ENCODE measurements around the gene MAPK6. TPM values are rescaled to one million over a fixed set of nuclear protein-coding genes. Genes with fewer than 3 reads are reported as not detected.
A peak's percentile ranks its signal among the peaks of the same experiment; 100 is the strongest.
"Not testable (repeated sequence)": the region's sequence is repeated elsewhere in the genome, so short reads cannot be mapped to it uniquely, and the experiment has no call there.

MAPK6 gene
- total and polyA plus RNA-seq, 4 donors, result 5.6 to 27.1 (median 16.9) TPM

DNA sequence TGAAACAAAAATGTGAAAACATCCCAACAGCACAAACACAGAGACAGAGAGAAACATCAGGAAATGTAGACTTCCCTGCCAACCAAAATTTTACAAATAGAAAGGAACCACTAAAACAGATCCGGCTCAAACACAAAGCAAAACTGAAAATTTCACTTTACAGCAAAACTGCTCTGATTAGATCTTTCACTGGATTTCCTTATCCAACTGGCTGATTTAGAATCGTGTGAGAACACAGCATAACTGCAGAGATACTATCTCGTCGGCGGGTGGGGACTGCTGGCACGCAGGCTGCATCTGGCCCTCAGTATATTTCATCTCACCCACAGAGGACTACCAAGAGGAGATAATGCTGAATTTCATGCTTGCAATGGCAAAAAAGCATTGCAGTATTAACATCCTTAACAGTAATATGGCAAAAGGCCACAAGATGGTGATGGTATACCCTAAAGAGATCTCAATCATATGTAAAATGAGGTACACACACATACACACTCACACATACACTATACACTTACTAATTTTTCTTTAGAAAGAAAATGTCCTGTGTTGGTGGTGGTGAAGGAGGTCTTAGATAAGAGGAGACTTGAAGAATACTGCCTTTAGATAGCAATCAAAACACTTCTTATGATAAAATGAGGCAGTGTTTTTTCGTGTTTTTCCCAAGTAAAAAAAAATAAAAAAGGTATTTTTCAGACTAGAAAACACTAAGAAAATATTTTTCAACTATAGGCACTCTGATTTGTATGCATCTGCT lies 36.8 kb upstream of the MAPK6 start:
- no peaks in the 10 kb centered on the region for H3K27me3 ChIP-seq (ENCODE audit: control insufficient read depth in 1 of 2, insufficient read depth in 2 of 2, low read length in 1 of 2)
- ATAC-seq (ENCODE audit: low FRiP score), result peak; percentile 46
- intact Hi-C loops (cut with DNase I), result no loop called here
- H3K9me3 ChIP-seq (ENCODE audit: control insufficient read depth, low read length), result no peaks in the 10 kb centered on the region
- no peak overlapping the region for H3K4me3 ChIP-seq (ENCODE audit: low read length in 2 of 2)
- no peaks in the 10 kb centered on the region for H3K36me3 ChIP-seq (ENCODE audit: control insufficient read depth in 1 of 2, insufficient read depth in 2 of 2, low read length in 1 of 2)
- H3K4me1 ChIP-seq (ENCODE audit: control insufficient read depth in 1 of 2, insufficient read depth in 2 of 2, low read length in 2 of 2), result no peaks in the 10 kb centered on the region
- no peak overlapping the region for H3K27ac ChIP-seq (ENCODE audit: low read depth in 1 of 2, low read length in 2 of 2)
- no peak for DNase-seq
- 11 to 32% methylated on average over 7 of the region's 7 CpGs for WGBS, 2 donors

DNA sequence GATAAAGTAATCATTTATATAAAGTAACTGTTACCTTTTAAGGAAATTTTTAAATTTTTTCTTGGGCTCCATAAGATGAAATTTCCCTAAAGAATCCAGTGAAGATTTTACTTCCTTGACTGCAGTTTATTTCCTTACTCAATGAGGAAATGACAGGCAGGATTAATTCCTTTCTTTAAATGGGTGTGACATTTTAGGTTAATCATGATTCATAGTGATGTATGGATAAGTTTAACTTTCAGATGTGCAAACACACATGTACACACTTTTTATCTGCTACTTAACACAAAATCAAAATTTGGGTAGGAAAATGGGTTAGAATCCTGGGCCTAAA lies 36.3 kb upstream of the MAPK6 start:
- H3K36me3 ChIP-seq (ENCODE audit: control insufficient read depth in 1 of 2, insufficient read depth in 2 of 2, low read length in 1 of 2), result no peaks in the 10 kb centered on the region
- H3K27me3 ChIP-seq (ENCODE audit: control insufficient read depth in 1 of 2, insufficient read depth in 2 of 2, low read length in 1 of 2), result no peaks in the 10 kb centered on the region
- H3K4me1 ChIP-seq (ENCODE audit: control insufficient read depth in 1 of 2, insufficient read depth in 2 of 2, low read length in 2 of 2), result no peaks in the 10 kb centered on the region
- H3K27ac ChIP-seq (ENCODE audit: low read depth in 1 of 2, low read length in 2 of 2), result no peak overlapping the region
- intact Hi-C loops (cut with DNase I), result no loop called here
- ATAC-seq (ENCODE audit: low FRiP score), result no peak
- no peaks in the 10 kb centered on the region for H3K9me3 ChIP-seq (ENCODE audit: control insufficient read depth, low read length)
- DNase-seq, result no peak
- H3K4me3 ChIP-seq (ENCODE audit: low read length in 2 of 2), result no peak overlapping the region

DNA sequence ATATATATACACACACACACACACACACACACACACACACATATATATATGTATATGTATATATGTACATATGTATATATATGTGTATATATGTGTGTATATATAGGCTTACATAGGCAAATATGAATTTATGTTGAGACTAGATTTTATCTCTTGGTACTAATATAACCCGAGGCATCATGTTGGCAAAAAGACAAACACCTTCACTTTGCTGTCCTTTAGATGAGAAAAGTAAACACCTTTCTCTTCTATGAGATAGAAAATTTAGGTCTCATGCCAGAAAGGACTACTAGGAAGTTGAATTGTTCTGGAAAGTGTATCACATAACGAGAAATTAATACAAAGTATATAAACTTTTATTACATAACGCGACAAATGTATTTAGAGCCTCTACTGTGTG lies 27.9 kb upstream of the MAPK6 start:
- H3K9me3 ChIP-seq (ENCODE audit: control insufficient read depth, low read length), result no peaks in the 10 kb centered on the region
- H3K36me3 ChIP-seq (ENCODE audit: control insufficient read depth in 1 of 2, insufficient read depth in 2 of 2, low read length in 1 of 2), result no peaks in the 10 kb centered on the region
- no peaks in the 10 kb centered on the region for H3K4me1 ChIP-seq (ENCODE audit: control insufficient read depth in 1 of 2, insufficient read depth in 2 of 2, low read length in 2 of 2)
- intact Hi-C loops (cut with DNase I), result loop anchor here in 1 of 2 donors (10.0 kb wide), 1 partner anchor 84 kb away; no protein-coding TSS in a partner anchor
- DNase-seq, result no peak
- WGBS, 2 donors, result 87 to 88% methylated on average over 4 of the region's 4 CpGs
- no peak overlapping the region for H3K4me3 ChIP-seq (ENCODE audit: low read length in 2 of 2)
- ATAC-seq (ENCODE audit: low FRiP score), result no peak
- no peaks in the 10 kb centered on the region for H3K27me3 ChIP-seq (ENCODE audit: control insufficient read depth in 1 of 2, insufficient read depth in 2 of 2, low read length in 1 of 2)
- no peak overlapping the region for H3K27ac ChIP-seq (ENCODE audit: low read depth in 1 of 2, low read length in 2 of 2)

DNA sequence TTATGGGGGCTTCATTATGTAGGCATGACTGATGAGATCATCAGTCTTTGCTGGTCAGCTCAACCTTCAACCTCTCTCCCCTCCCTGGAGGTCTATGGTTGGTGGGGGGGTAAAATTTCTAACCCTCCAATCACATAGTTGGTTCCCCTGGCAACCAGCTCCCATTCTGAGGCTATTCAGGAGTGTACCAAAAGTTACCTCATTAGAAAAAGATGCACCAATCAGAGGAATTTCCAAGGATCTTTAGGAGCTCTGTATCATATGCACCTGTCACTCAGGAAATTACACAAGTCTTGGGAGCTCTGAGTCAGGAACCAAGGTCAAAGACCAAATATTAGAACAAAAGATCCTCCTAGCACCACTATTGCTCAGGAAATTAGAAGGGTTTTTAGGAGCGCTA lies 26.1 kb upstream of the MAPK6 start:
- whole genome bisulfite sequencing, 2 donors, result 97% methylated on average over 1 of the region's 1 CpG
- DNase-seq (no peak), ATAC-seq (ENCODE audit: low FRiP score) (no peak)
- Histone ChIP-seq H3K27me3 (ENCODE audit: control insufficient read depth in 1 of 2, insufficient read depth in 2 of 2, low read length in 1 of 2) (no peaks in the 10 kb centered on the region), H3K4me1 (ENCODE audit: control insufficient read depth in 1 of 2, insufficient read depth in 2 of 2, low read length in 2 of 2) (no peaks in the 10 kb centered on the region), H3K27ac (ENCODE audit: low read depth in 1 of 2, low read length in 2 of 2) (no peak overlapping the region), H3K9me3 (ENCODE audit: control insufficient read depth, low read length) (no peaks in the 10 kb centered on the region), H3K4me3 (ENCODE audit: low read length in 2 of 2) (no peak overlapping the region), H3K36me3 (ENCODE audit: control insufficient read depth in 1 of 2, insufficient read depth in 2 of 2, low read length in 1 of 2) (no peaks in the 10 kb centered on the region)
- intact Hi-C loops (cut with DNase I), result loop anchor here in 1 of 2 donors (10.0 kb wide), 1 partner anchor 82 kb away; no protein-coding TSS in a partner anchor

DNA sequence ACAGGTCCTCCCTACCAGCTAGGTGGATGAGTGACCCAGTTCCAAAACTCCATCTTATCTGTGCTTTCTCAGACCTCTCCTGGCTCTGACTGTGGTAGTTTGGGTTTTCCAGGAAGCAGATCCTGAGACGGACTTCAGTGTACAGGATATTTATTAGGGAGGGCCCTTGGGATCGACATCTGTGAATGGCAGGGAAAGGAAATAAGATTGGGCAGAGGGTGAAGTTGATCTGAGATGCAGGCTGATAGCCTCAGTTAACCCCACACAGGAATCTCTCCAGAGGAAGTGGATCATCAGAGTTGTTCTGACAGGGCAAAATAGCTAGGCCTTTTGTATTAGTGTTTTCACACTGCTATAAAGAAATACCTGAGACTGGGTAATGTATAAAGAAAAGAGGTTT lies 16.7 kb upstream of the MAPK6 start:
- 75 to 83% methylated on average over 2 of the region's 2 CpGs for WGBS, 2 donors
- no peaks in the 10 kb centered on the region for H3K4me1 ChIP-seq (ENCODE audit: control insufficient read depth in 1 of 2, insufficient read depth in 2 of 2, low read length in 2 of 2)
- H3K27me3 ChIP-seq (ENCODE audit: control insufficient read depth in 1 of 2, insufficient read depth in 2 of 2, low read length in 1 of 2), result no peaks in the 10 kb centered on the region
- no peak overlapping the region for H3K27ac ChIP-seq (ENCODE audit: low read depth in 1 of 2, low read length in 2 of 2)
- DNase-seq (no peak), ATAC-seq (ENCODE audit: low FRiP score) (no peak)
- H3K9me3 ChIP-seq (ENCODE audit: control insufficient read depth, low read length), result no peaks in the 10 kb centered on the region
- intact Hi-C loops (cut with DNase I), result no loop called here
- H3K4me3 ChIP-seq (ENCODE audit: low read length in 2 of 2), result no peak overlapping the region
- no peaks in the 10 kb centered on the region for H3K36me3 ChIP-seq (ENCODE audit: control insufficient read depth in 1 of 2, insufficient read depth in 2 of 2, low read length in 1 of 2)

DNA sequence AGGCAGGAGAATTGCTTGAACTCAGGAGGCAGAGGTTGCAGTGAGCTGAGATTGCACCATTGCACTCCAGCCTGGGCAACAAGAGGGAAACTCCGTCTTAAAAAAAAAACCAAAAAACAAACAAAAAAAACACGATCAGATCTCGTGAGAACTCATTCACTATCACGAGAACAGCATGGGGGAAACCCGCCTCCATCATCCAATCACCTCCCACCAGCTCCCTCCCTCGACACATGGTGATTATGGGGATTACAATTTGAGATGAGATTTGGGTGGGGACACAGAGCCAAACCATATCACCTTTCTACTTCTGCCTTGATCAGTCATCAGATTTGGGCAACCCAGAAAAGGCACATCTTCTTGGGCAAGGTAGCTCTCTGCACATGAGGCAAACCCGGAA lies 15.9 kb upstream of the MAPK6 start:
- H3K27ac ChIP-seq (ENCODE audit: low read depth in 1 of 2, low read length in 2 of 2); intact Hi-C loops (cut with DNase I); H3K27me3 ChIP-seq (ENCODE audit: control insufficient read depth in 1 of 2, insufficient read depth in 2 of 2, low read length in 1 of 2); H3K4me3 ChIP-seq (ENCODE audit: low read length in 2 of 2); H3K36me3 ChIP-seq (ENCODE audit: control insufficient read depth in 1 of 2, insufficient read depth in 2 of 2, low read length in 1 of 2); DNase-seq; H3K4me1 ChIP-seq (ENCODE audit: control insufficient read depth in 1 of 2, insufficient read depth in 2 of 2, low read length in 2 of 2); H3K9me3 ChIP-seq (ENCODE audit: control insufficient read depth, low read length); ATAC-seq (ENCODE audit: low FRiP score): not testable (repeated sequence)
- WGBS, 2 donors, result 89 to 90% methylated on average over 7 of the region's 7 CpGs

DNA sequence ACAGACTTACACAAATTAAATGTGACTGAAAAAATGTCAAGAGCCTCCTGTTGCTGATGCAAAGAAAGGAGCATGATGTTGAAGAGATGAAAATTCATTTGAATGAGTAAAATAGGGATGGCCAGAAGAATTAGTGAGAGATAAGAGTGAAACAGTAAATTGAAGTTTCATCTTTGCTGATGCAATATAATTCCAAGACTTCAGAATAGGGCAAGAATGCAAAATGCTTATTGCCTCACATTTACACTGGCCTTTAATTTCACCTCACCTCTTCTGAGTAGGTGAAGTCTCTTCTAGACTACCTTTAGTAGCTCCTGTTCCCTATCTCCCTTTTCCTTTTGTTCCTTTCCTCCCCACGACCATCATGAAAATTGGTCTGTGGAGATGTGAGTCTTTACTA lies 15.3 kb upstream of the MAPK6 start:
- Histone ChIP-seq H3K36me3 (ENCODE audit: control insufficient read depth in 1 of 2, insufficient read depth in 2 of 2, low read length in 1 of 2) (no peaks in the 10 kb centered on the region), H3K27ac (ENCODE audit: low read depth in 1 of 2, low read length in 2 of 2) (no peak overlapping the region), H3K4me3 (ENCODE audit: low read length in 2 of 2) (no peak overlapping the region), H3K4me1 (ENCODE audit: control insufficient read depth in 1 of 2, insufficient read depth in 2 of 2, low read length in 2 of 2) (no peaks in the 10 kb centered on the region), H3K9me3 (ENCODE audit: control insufficient read depth, low read length) (no peaks in the 10 kb centered on the region), H3K27me3 (ENCODE audit: control insufficient read depth in 1 of 2, insufficient read depth in 2 of 2, low read length in 1 of 2) (no peaks in the 10 kb centered on the region)
- WGBS, 2 donors, result 63 to 86% methylated on average over 1 of the region's 1 CpG
- no peak for DNase-seq
- ATAC-seq (ENCODE audit: low FRiP score), result no peak
- intact Hi-C loops (cut with DNase I), result no loop called here

DNA sequence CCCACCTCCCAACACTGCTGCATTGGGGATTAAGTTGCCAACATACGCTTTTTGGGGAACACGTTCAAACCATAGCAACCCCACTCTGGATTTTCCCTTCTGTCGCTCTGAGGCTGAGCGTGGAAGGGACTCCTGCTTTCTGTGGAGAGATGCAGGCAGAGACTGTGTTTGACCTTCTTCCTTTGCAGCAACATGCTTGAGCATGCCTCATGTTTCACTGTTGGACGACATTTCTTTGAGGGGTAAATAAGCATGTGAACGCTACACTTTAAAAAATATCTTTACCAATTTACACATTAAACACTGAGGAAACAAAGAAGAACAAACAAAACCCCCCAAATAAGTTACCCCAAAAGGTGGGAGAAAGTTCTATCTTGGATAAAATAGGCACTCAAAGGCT lies 14.2 kb upstream of the MAPK6 start:
- Histone ChIP-seq H3K27ac (ENCODE audit: low read depth in 1 of 2, low read length in 2 of 2) (no peak overlapping the region), H3K27me3 (ENCODE audit: control insufficient read depth in 1 of 2, insufficient read depth in 2 of 2, low read length in 1 of 2) (no peaks in the 10 kb centered on the region), H3K9me3 (ENCODE audit: control insufficient read depth, low read length) (no peaks in the 10 kb centered on the region), H3K4me1 (ENCODE audit: control insufficient read depth in 1 of 2, insufficient read depth in 2 of 2, low read length in 2 of 2) (no peaks in the 10 kb centered on the region), H3K4me3 (ENCODE audit: low read length in 2 of 2) (no peak overlapping the region), H3K36me3 (ENCODE audit: control insufficient read depth in 1 of 2, insufficient read depth in 2 of 2, low read length in 1 of 2) (no peaks in the 10 kb centered on the region)
- 94 to 95% methylated on average over 6 of the region's 6 CpGs for WGBS, 2 donors
- DNase-seq (no peak), ATAC-seq (ENCODE audit: low FRiP score) (no peak)
- intact Hi-C loops (cut with DNase I), result no loop called here

DNA sequence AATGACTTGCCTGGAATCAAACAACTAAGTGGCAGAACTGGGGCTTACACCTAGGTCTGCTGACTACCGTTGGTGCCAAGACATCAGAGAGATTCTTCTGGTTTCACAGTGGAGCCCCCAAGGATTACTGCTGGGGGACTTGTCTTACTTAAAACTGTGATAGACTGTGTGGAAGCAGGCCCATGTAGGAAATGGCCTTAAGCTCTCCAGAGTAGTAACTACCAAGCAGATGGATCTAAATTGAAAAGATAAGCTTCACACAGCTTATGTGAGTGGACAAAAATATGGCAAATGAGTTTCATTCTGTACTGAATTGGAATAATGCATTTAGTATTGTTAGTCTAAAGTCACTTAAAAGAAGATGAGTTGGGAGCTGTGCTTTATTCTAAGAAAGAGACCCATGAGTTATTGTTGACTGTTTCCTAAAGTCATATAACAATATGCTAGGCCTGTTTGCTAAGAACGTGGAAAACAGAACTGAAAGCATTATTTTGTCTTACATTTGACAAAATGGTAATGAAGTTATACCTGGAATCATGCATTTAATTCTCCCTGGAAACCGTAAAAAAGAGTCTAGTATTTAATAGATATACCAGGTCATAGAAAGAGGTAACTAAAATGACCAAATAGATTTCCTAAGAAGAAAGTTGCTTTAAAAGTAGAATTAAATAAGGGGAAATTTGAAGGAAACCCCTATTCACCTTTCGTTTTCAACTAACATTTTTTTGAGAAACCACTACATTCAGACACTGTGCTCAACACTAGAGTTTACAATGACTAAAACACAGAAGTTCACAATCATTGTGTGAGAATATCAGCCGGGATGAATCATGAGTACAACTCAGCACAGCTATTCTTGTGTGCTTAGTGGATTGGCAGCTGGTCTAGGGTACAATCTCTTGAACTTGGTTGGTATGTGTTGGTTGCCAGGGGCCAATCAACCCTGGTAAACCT lies 13.0 kb upstream of the MAPK6 start:
- WGBS, 2 donors, result 82 to 85% methylated on average over 5 of the region's 5 CpGs
- Histone ChIP-seq H3K27ac (ENCODE audit: low read depth in 1 of 2, low read length in 2 of 2) (no peak overlapping the region), H3K4me1 (ENCODE audit: control insufficient read depth in 1 of 2, insufficient read depth in 2 of 2, low read length in 2 of 2) (no peaks in the 10 kb centered on the region), H3K36me3 (ENCODE audit: control insufficient read depth in 1 of 2, insufficient read depth in 2 of 2, low read length in 1 of 2) (no peaks in the 10 kb centered on the region), H3K27me3 (ENCODE audit: control insufficient read depth in 1 of 2, insufficient read depth in 2 of 2, low read length in 1 of 2) (no peaks in the 10 kb centered on the region), H3K4me3 (ENCODE audit: low read length in 2 of 2) (no peak overlapping the region), H3K9me3 (ENCODE audit: control insufficient read depth, low read length) (no peaks in the 10 kb centered on the region)
- intact Hi-C loops (cut with DNase I), result no loop called here
- ATAC-seq (ENCODE audit: low FRiP score) (no peak), DNase-seq (no peak)

Data from aorta (tissue), 5 donors.